GM21515 (cell line): ENCODE data around the gene TSPAN33.
A peak's percentile ranks its signal among the peaks of the same experiment; 100 is the strongest.
"Not testable (repeated sequence)": the region's sequence is repeated elsewhere in the genome, so short reads cannot be mapped to it uniquely, and the experiment has no call there.

ENCODE experiments used
- ATAC-seq: cut with Tn5 transposase; IDR thresholded peaks from one replicate; pipeline ENCODE4 v1.9.1; 2021; ENCODE audit not compliant: unreplicated experiment

The TSPAN33 gene, protein sequence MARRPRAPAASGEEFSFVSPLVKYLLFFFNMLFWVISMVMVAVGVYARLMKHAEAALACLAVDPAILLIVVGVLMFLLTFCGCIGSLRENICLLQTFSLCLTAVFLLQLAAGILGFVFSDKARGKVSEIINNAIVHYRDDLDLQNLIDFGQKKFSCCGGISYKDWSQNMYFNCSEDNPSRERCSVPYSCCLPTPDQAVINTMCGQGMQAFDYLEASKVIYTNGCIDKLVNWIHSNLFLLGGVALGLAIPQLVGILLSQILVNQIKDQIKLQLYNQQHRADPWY

GRCh38 chr7:129144095-129144833 lies at the start of gene TSPAN33:
Gene TSPAN33, plus strand, starts transcription at chr7:129144707. Its CDS starts 274 bp downstream, at chr7:129144981.
- ATAC-seq: peak; percentile 71

GRCh38 chr7:129095258-129095657 lies 49.2 kb upstream of the TSPAN33 start:
- peak; percentile 90 for ATAC-seq

GRCh38 chr7:129098409-129099084 lies 46.0 kb upstream of the TSPAN33 start:
- no peak for ATAC-seq

DNA sequence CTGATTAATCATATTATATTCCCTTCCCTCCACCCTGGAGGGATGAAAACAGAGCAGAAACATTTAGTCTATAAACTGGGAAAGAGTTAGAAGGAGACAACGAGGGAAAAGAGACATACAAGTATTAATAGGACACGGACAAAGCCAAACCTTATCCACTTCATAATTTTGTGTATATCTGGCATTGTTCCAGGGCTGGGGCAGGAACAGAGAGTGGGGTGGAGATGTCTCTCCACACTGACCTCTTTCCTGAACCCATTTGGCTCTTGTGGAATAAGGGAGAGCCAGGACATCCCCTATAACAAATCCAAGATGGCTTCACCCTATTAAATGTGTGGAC lies 43.7 kb upstream of the TSPAN33 start:
- no peak for ATAC-seq

GRCh38 chr7:129101746-129102145 lies 42.8 kb upstream of the TSPAN33 start:
- ATAC-seq: no peak

DNA sequence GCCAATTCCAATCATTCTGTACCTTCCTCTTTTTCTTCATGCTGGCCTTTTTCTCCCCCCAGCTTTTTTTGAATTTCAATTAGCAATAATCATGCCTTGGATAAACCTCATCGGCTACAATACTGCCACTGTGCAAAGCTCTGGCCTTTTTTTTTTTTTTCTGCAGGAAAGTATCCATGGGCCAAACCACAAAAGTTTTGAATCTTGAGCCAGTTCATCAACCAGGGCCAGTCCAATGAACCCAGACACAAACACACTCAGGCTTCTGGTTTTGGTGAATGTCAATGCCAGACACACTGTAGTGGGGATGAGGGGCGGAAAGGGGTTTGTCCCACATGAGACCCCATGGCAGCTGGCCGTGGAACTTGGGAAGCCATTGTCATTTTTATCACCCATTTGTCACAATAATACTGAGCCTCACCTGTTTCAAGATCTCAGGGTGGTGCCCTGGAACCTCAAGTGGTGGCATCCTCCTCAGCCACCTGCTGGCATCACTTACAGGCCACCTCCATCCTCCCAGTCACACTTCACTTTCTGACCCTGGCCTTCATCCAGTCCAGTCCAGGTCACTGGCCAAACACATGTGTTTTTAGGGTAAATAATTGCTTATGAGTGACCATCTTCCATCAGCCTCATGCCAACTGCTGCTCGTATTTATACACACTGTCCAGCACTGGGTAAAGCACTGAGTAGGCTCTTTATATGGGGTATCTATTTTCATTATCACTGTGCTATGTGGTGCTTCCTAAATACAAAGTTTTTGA lies 40.8 kb upstream of the TSPAN33 start:
- ATAC-seq: no peak

DNA sequence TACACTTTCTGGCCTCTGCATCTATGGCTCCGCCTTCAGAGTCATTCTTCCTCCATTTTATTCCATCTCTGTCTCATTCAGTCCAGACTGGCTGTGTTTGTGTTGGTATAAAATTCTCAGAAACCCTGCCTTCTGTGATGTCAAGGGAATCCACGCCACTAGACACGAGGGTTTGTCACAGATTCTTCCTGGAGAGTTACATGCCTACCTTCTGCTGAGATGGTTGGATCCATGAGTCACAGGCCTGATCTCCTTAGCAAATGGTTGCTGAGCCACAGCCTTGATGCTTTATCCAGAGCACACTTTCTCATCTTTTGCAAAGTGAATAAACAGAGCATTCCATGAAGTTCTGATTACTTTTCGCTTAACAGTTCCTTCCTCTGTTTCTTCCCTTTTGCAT lies 35.9 kb upstream of the TSPAN33 start:
- ATAC-seq: no peak

DNA sequence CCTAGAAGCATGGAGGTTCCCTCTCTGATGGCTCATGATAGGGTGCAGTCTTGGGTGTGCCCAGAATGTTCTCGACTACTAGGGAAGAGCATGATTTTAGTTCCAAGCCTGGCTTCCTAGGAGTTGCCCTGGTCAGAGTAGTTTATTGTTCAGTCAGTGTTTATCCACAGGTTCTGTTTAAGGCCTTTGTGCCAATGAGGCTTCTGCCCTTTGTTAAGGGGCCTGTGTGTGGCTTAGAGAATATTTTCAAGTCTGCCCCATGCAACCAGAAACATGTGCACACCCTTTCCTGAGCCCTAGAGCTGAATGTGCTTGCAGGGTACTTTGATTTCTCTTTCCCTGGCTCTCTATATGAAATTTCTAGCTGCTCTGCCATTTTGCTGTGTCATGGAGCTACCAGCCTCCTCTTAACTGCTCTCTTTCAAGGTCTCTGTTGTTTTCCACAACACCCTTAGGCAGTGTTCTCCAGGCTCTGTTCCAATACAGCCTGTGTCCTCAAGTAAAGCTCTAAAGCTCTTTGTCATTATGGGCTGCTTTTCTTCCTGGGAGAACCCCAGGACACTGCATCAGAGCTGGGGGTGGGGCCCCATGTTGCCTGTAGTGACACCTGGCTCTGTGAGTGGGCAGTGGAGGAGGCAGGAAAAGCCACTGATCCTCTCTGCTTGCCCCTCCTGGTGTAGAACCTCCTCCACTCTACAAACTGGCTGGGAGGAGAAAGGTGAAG lies 34.1 kb upstream of the TSPAN33 start:
- no peak for ATAC-seq

GRCh38 chr7:129110982-129111376 lies 33.5 kb upstream of the TSPAN33 start:
- no peak for ATAC-seq

DNA sequence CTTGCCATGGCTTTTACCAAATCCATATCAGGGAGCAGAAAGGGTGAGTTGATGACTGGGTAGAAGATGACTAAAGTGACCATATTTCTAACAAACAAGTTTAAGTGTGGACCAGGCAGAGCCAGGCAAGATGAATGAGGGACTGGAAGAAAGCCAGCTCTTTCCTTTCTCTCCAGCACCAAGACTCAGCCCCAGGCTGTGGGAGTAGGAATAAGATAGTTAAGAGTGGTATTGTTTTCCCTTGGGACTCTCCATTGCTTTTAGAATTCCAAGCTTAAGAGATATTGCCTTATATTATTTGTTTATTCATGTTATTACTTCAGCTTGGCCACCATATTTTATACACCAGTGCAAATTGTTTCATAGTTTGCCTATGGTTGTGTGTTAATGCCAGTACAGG lies 28.8 kb upstream of the TSPAN33 start:
- ATAC-seq: no peak

DNA sequence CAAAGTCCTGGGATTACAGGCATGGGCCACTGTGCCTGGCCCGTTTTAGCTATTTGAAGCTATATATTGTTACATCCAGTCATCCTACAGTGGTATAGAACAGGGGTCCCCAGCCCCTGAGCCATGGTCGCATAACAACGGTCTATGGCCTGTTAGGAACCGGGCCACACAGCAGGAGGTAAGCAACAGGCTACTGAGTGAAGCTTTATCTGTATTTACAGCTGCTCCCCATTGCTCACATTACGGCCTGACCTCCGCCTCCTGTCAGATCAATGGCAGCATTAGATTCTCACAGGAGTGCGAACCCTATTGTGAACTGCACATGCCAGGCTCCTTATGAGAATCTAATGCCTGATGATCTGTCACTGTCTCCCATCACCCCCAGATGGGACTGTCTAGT lies 26.3 kb upstream of the TSPAN33 start:
- no peak for ATAC-seq

DNA sequence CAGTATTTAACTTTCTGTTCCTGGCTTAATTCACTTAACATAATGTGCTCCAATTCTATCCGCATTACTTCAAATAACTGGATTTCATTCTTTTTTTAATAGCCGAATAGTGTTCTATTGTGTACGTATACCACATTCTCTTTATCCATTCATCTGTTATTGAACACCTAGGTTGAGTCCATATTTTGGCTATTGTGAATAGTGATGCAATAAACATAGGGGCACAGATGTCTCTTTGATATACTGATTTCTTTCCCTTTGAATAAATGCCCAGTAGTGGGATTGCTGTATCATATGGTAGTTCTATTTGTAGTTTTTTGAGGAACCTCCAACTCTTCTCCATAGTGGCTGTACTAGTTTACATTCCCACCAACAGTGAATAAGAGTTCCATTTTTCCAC lies 25.5 kb upstream of the TSPAN33 start:
- ATAC-seq: no peak

- not testable (repeated sequence) for ATAC-seq
Measured at GRCh38 chr7:129121501-129122077, 22.9 kb upstream of the TSPAN33 start.

- ATAC-seq: peak; percentile 36
Measured at GRCh38 chr7:129122078-129122750, 22.3 kb upstream of the TSPAN33 start.

DNA sequence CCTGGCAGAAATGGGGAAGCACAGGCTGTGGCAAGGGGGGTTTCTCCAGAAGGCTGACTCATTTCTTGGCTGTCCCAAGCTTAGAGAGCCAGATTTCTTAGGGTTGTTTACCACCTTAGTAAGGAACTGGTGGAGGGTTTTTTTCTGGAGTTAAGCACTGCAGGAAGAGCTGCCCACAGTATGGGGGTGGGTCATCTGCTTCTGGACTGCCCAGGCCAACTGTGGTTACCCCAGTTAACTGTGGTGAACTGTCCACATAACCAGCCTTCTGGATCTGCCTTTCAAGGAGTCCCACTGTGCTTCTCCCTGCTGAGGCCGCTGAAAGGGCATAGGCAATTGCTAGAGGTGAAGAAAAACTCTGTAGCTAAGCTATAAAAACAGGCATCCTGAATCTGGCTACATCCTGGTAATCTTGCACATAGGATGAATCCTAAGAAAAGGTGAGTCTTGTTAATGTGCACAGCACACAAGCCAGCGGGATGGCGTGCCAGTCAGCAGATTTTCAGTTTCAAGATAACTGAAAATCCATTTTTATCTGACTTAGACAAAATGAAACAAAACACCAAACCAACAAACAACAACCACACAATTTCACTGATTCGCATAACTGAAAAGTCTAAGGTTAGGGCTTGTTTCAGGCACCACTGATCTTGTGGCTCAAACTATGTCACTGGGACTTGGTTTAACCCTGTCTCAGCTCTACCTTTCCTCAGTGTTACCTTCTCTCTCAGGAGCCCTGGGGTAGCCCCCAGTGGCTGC lies 21.6 kb upstream of the TSPAN33 start:
- peak; percentile 63 for ATAC-seq

- ATAC-seq: peak; percentile 17
Measured at GRCh38 chr7:129123510-129123857, 21.0 kb upstream of the TSPAN33 start.

GRCh38 chr7:129126314-129126713 lies 18.2 kb upstream of the TSPAN33 start:
- ATAC-seq: no peak

DNA sequence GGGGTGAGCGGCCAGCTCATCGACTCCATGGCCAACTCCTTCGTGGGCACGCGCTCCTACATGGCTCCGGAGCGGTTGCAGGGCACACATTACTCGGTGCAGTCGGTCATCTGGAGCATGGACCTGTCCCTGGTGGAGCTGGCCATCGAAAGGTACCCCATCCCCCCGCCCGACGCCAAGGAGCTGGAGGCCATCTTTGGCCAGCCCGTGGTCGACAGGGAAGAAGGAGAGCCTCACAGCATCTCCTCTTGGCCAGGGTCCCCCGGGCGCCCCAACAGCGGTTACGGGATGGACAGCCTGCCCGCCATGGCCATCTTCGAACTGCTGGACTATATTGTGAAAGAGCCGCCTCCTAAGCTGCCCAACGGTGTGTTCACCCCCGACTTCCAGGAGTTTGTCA lies 17.4 kb upstream of the TSPAN33 start:
- no peak for ATAC-seq

DNA sequence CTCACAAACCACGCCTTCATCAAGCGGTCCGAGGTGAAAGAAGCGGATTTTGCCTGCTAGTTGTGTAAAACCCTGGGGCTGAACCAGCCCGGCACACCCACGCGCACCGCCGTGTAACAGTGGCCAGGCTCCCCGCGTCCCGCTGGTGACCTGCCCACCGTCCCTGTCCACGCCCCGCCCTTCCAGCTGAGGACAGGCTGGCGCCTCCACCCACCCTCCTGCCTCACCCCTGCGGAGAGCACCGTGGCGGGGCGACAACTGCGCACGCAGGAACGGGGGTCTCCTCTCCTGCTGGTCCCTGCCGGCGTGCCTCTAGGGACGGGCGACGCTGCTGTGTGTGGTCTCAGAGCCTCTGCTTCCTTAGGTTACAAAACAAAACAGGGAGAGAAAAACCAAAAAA lies 16.9 kb upstream of the TSPAN33 start:
- ATAC-seq: no peak
